Stimulated activated naive B cell treated with anti-CD40 and anti-IgM and Interleukin-4, amounts not matched to agents 10 μg/mL and 1 μg/mL and 100 μg/mL, for 72 hours (primary cell): ENCODE measurements around the gene COX5A.
"Not testable (repeated sequence)": the region's sequence is repeated elsewhere in the genome, so short reads cannot be mapped to it uniquely, and the experiment has no call there.

Experiments
- ATAC-seq, 2 donors: fragments of 150-1000 bp; cut with Tn5 transposase; replicated peaks; 2 replicates each; pipeline ENCODE4 v1.10.0; 2021; ENCODE audit warnings: moderate library complexity in 1 of 2
- DNase-seq: peaks from one replicate; pipeline ENCODE4 v3.0.0; 2021
- H3K27ac Mint-ChIP-seq: one replicate; pipeline ENCODE4 v1.8.0; 2022; ENCODE audit warnings: mild to moderate bottlenecking, mixed read lengths
- H3K27me3 Mint-ChIP-seq, 2 donors: one replicate each; pipeline ENCODE4 v1.8.0; 2022; ENCODE audit warnings: mixed read lengths in 2 of 2
- H3K36me3 Mint-ChIP-seq, 2 donors: one replicate each; pipeline ENCODE4 v1.8.0; 2022; ENCODE audit warnings: mixed read lengths in 2 of 2, mild to moderate bottlenecking in 1 of 2
- H3K4me1 Mint-ChIP-seq, 2 donors: one replicate each; pipeline ENCODE4 v1.8.0; 2022; ENCODE audit warnings: mixed read lengths in 2 of 2, mild to moderate bottlenecking in 1 of 2
- H3K4me3 Mint-ChIP-seq, 2 donors: one replicate each; pipeline ENCODE4 v1.8.0; 2022; ENCODE audit warnings: mild to moderate bottlenecking in 2 of 2, mixed read lengths in 2 of 2, moderate library complexity in 1 of 2
- H3K9me3 Mint-ChIP-seq, 2 donors: one replicate each; pipeline ENCODE4 v1.8.0; 2022; ENCODE audit warnings: mixed read lengths in 2 of 2, mild to moderate bottlenecking in 1 of 2

COX5A gene

GRCh38 chr15:74897300-74897701, 40.6 kb downstream of the COX5A start:
- Mint-ChIP-seq H3K27me3 (no peaks in the 10 kb centered on the region), H3K36me3 (peaks cover 26 to 51% of the 10 kb centered on the region in 2 donors), H3K4me3 (no peak overlapping the region), H3K4me1 (peaks cover 14 to 24% of the 10 kb centered on the region in 2 donors), H3K27ac (peak overlapping the region; percentile 31), H3K9me3 (no peaks in the 10 kb centered on the region)
- ATAC-seq = no peak
- no peak for DNase-seq

DNA sequence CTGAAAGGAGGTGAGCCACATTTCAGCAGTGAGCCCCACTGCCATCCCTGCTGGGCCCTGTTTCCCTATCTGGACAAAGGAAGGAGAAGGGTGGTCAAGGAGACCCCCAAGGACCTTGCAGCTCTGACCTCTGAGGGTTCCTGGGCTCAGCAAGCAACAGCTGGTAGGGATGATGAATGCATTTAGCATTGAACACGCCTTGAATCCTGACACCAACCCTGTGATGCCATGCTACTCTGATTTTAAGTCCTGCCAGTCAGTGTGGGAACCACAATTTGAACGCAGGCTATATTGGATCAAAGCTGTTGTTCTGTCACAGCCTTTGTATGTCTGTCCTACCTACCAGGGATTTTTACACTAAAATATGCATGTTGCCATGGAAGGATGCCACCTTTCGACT, 41.6 kb downstream of the COX5A start:
- Mint-ChIP-seq H3K9me3 (no peaks in the 10 kb centered on the region), H3K4me3 (no peak overlapping the region), H3K27ac (no peak overlapping the region), H3K36me3 (peaks cover 26 to 58% of the 10 kb centered on the region in 2 donors), H3K4me1 (peaks cover 14 to 27% of the 10 kb centered on the region in 2 donors), H3K27me3 (no peaks in the 10 kb centered on the region)
- ATAC-seq (no peak), DNase-seq (no peak)

DNA sequence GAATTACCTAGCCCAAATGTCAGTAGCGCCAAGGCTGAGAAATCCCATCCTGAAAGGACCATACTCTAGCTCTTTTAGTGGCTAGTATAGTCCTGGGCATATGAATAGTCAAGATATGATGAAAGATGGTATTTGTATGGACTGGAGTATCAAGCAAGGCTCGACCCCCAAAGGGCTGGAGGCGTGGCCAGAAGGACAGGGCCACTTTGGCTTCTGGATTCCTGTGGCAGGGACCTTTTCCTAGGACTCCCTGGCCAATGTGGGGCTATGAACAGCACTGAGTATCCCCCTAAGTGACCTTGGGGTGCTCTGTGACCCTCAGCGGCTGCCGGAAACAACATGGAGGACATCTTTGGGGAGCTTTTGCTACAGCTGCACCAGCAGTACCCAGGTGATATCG, 42.0 kb downstream of the COX5A start:
- no peak for DNase-seq
- H3K27me3 Mint-ChIP-seq = no peaks in the 10 kb centered on the region
- H3K4me3 Mint-ChIP-seq = no peak overlapping the region
- no peak overlapping the region for H3K27ac Mint-ChIP-seq
- no peak for ATAC-seq
- peaks cover 25 to 57% of the 10 kb centered on the region in 2 donors for H3K36me3 Mint-ChIP-seq
- no peaks in the 10 kb centered on the region for H3K9me3 Mint-ChIP-seq
- H3K4me1 Mint-ChIP-seq = peaks cover 14 to 32% of the 10 kb centered on the region in 2 donors

GRCh38 chr15:74894383-74894782, 43.5 kb downstream of the COX5A start:
- DNase-seq, H3K27me3 Mint-ChIP-seq, H3K4me3 Mint-ChIP-seq, ATAC-seq, H3K27ac Mint-ChIP-seq, H3K9me3 Mint-ChIP-seq: not testable (repeated sequence)
- H3K4me1 Mint-ChIP-seq = peaks cover 23 to 46% of the 10 kb centered on the region in 2 donors
- peaks cover 18 to 48% of the 10 kb centered on the region in 2 donors for H3K36me3 Mint-ChIP-seq

DNA sequence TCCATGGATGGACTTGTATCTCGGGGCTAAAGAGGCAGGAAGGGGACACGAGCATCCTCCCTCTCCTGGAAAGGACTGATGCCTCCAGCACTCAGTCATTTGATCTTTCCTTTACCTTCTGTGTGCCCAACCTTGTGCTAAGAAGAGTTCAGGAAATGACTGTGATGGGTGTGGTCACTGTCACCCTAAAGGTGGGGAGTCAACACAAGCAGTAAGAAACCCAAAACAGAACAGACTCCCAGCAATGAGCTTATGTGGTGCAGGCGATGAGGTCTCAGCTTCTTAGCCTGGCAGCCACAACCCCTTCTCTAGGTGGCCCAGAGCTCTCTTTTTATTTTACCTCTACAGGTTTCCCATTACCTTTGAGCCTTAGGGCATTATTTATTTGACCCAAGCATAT, 44.2 kb downstream of the COX5A start:
- Mint-ChIP-seq H3K4me1 (peaks cover 27 to 51% of the 10 kb centered on the region in 2 donors), H3K27me3 (no peaks in the 10 kb centered on the region), H3K27ac (peak overlapping the region; percentile 76), H3K9me3 (no peaks in the 10 kb centered on the region), H3K36me3 (peaks cover 18 to 44% of the 10 kb centered on the region in 2 donors), H3K4me3 (no peak overlapping the region)
- ATAC-seq (no peak), DNase-seq (no peak)

GRCh38 chr15:74892931-74893330, 44.9 kb downstream of the COX5A start:
- Mint-ChIP-seq H3K4me3 (no peak overlapping the region), H3K27ac (peak overlapping the region; percentile 71), H3K4me1 (peaks cover 27 to 51% of the 10 kb centered on the region in 2 donors), H3K36me3 (peaks cover 18 to 44% of the 10 kb centered on the region in 2 donors), H3K27me3 (no peaks in the 10 kb centered on the region), H3K9me3 (no peaks in the 10 kb centered on the region)
- DNase-seq (no peak), ATAC-seq (no peak)

- H3K27me3 Mint-ChIP-seq = no peaks in the 10 kb centered on the region
- no peak for ATAC-seq
- H3K36me3 Mint-ChIP-seq = peaks cover 16 to 42% of the 10 kb centered on the region in 2 donors
- H3K27ac Mint-ChIP-seq = no peak overlapping the region
- no peaks in the 10 kb centered on the region for H3K9me3 Mint-ChIP-seq
- DNase-seq = no peak
- no peak overlapping the region for H3K4me3 Mint-ChIP-seq
- H3K4me1 Mint-ChIP-seq = peaks cover 29 to 51% of the 10 kb centered on the region in 2 donors
Observed at GRCh38 chr15:74892313-74892712, 45.6 kb downstream of the COX5A start.

DNA sequence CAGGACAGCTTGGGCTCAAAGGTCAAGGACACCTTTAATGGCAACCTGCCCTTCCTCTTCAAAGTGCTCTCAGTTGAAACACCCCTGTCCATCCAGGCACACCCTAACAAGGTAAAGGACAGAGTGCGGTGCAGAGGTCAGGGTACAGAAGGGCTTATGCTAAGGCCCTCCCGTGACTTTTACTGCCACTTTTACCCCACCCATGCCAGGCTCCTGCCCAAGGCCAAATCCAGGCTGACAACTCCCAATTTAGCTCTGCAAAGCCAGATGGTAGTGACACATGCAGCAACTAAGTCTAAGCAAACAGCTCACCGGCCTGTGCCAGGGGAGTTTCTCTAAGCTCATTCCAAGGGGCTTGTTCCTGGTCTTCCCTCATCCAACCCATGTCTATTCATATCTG, 46.4 kb downstream of the COX5A start:
- ATAC-seq = no peak
- H3K9me3 Mint-ChIP-seq = no peaks in the 10 kb centered on the region
- peaks cover 16 to 34% of the 10 kb centered on the region in 2 donors for H3K36me3 Mint-ChIP-seq
- DNase-seq = no peak
- H3K4me1 Mint-ChIP-seq = peaks cover 30 to 51% of the 10 kb centered on the region in 2 donors
- H3K4me3 Mint-ChIP-seq = no peak overlapping the region
- no peak overlapping the region for H3K27ac Mint-ChIP-seq
- H3K27me3 Mint-ChIP-seq = no peaks in the 10 kb centered on the region

- no peaks in the 10 kb centered on the region for H3K9me3 Mint-ChIP-seq
- H3K36me3 Mint-ChIP-seq = peaks cover 16 to 32% of the 10 kb centered on the region in 2 donors
- DNase-seq (no peak), ATAC-seq (no peak)
- peaks cover 30 to 51% of the 10 kb centered on the region in 2 donors for H3K4me1 Mint-ChIP-seq
- H3K27ac Mint-ChIP-seq = peak overlapping the region; percentile 97
- peak overlapping the region; percentile 92 to 93 for H3K4me3 Mint-ChIP-seq
- H3K27me3 Mint-ChIP-seq = no peaks in the 10 kb centered on the region
Observed at GRCh38 chr15:74890665-74890960, 47.3 kb downstream of the COX5A start.

DNA sequence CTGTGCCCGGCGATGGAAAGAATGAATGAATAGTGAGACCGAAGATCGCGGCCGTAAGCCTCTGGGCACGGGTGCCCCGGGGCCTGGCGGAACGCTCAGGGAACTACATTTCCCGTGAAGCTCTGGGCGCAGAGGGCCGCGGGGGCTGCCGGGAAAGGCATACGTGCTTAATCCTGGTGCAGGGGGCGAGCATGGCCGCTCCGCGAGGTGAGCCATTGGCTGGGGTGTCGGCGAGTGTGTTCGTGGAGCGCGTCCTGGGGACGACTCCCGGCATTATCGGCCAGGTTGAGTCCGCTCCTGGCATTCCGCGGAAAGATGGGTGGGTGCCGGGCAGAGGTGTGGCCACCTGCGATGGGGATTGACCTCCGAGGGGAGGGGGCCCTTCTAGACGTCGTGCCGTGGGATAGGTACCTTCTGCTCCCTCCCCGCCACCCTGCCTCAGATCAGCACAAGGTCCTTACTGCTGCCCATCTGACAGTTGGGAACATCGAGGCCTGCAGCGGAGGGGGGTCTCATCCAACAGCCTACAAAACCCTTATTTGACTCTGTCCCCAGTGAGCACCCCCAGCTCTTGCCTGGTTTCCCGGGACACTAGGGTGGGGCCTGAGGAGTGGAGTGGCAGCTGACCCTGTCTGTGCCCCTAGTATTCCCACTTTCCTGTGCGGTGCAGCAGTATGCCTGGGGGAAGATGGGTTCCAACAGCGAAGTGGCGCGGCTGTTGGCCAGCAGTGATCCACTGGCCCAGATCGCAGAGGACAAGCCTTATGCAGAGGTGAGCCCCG, 47.8 kb downstream of the COX5A start, which contains the start of gene MPI:
Gene MPI, plus strand, starts transcription at position 160 of the 782 bp plus-strand sequence. Its CDS starts 32 bp downstream, at position 192.
- DNase-seq = peak; percentile 83
- H3K4me3 Mint-ChIP-seq = peak within 1 kb of the TSS; percentile 92 to 93
- peaks cover 13 to 30% of the 10 kb centered on the region in 2 donors for H3K36me3 Mint-ChIP-seq
- H3K9me3 Mint-ChIP-seq = no peaks in the 10 kb centered on the region
- peak within 1 kb of the TSS; percentile 97 for H3K27ac Mint-ChIP-seq
- H3K27me3 Mint-ChIP-seq = no peaks in the 10 kb centered on the region
- peaks cover 30 to 51% of the 10 kb centered on the region in 2 donors for H3K4me1 Mint-ChIP-seq
- ATAC-seq = peak; percentile 99

DNA sequence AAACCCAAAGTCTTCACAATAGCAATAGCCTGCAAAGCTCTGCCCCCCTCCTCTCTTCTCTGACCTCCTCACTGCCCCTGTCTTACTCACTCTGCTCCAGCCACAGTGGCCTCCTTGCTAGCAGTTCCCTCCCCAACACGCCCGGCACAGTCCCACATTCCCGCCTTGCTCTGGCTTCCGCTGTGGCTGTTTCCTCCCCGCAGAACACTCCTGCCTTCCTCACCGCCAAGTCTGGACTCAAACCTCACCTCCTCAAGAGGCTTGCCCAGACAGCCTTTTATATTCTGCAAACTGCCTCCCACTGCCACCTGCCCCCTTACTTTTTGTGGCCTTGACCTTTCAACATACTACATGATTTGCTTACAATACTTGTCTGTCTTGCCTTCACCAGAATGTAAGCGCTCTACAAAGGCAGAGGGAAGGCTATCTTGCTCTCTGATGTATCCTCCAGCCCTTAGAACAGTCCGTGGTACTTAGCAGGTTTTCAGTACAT, 48.4 kb downstream of the COX5A start:
- Mint-ChIP-seq H3K27ac (peak overlapping the region; percentile 97), H3K4me1 (peaks cover 30 to 51% of the 10 kb centered on the region in 2 donors), H3K36me3 (peaks cover 13 to 26% of the 10 kb centered on the region in 2 donors), H3K9me3 (no peaks in the 10 kb centered on the region), H3K27me3 (no peaks in the 10 kb centered on the region), H3K4me3 (peak overlapping the region; percentile 92 to 93)
- no peak for DNase-seq
- ATAC-seq = peak in 1 of 2 donors; percentile 7

GRCh38 chr15:74888716-74889115, 49.2 kb downstream of the COX5A start:
- H3K27me3 Mint-ChIP-seq = no peaks in the 10 kb centered on the region
- peaks cover 28 to 49% of the 10 kb centered on the region in 2 donors for H3K4me1 Mint-ChIP-seq
- ATAC-seq (no peak), DNase-seq (no peak)
- H3K9me3 Mint-ChIP-seq = no peaks in the 10 kb centered on the region
- peak overlapping the region in 1 of 2 donors; percentile 92 for H3K4me3 Mint-ChIP-seq
- no peak overlapping the region for H3K27ac Mint-ChIP-seq
- H3K36me3 Mint-ChIP-seq = peaks cover 12 to 23% of the 10 kb centered on the region in 2 donors

DNA sequence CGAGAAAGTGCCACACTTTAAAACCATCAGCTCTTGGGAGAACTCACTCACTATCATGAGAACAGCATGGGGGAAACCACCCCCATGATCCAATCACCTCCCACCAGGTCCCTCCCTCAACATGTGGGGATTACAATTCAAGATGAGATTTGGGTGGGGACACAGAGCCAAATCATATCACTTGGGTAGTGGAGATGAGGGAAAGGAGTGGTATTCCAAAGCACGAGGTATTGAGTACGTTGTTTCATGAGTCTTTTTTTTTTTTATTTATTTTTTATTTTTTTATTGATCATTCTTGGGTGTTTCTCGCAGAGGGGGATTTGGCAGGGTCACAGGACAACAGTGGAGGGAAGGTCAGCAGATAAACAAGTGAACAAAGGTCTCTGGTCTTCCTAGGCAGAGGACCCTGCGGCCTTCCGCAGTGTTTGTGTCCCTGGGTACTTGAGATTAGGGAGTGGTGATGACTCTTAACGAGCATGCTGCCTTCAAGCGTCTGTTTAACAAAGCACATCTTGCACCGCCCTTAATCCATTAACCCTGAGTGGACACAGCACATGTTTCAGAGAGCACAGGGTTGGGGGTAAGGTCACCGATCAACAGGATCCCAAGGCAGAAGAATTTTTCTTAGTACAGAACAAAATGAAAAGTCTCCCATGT, 50.2 kb downstream of the COX5A start:
- H3K27ac Mint-ChIP-seq, H3K9me3 Mint-ChIP-seq, DNase-seq, H3K27me3 Mint-ChIP-seq, ATAC-seq, H3K4me3 Mint-ChIP-seq: not testable (repeated sequence)
- Mint-ChIP-seq H3K4me1 (peaks cover 18 to 38% of the 10 kb centered on the region in 2 donors), H3K36me3 (peaks cover 4 to 13% of the 10 kb centered on the region in 2 donors)

- H3K27me3 Mint-ChIP-seq = peaks cover 0 to 5% of the 10 kb centered on the region in 2 donors
- ATAC-seq (no peak), DNase-seq (no peak)
- H3K4me1 Mint-ChIP-seq = peaks cover 14 to 16% of the 10 kb centered on the region in 2 donors
- no peak overlapping the region for H3K27ac Mint-ChIP-seq
- H3K4me3 Mint-ChIP-seq = no peak overlapping the region
- no peaks in the 10 kb centered on the region for H3K36me3 Mint-ChIP-seq
- peaks cover 0 to 4% of the 10 kb centered on the region in 2 donors for H3K9me3 Mint-ChIP-seq
Observed at GRCh38 chr15:74885461-74885860, 52.4 kb downstream of the COX5A start.
